Right cardiac atrium (tissue), 5 donors: ENCODE results near the gene MCC. TPM values are rescaled to one million over a fixed set of nuclear protein-coding genes. Genes with fewer than 3 reads are reported as not detected.

Experiments used
- ATAC-seq, 2 donors: fragments of 200-7000 bp; cut with Tn5 transposase; one replicate each; pipeline versions ENCODE4 v1.8.0 to v1.9.1; 2020; ENCODE audit warnings: moderate library complexity in 2 of 2, mild to moderate bottlenecking in 1 of 2
- DNase-seq, 3 donors: peaks; one replicate each; pipeline ENCODE4 v3.0.0-alpha.2; 2020
- H3K27ac ChIP-seq: one replicate; pipeline ENCODE4 v1.5.1; 2013; ENCODE audit warnings: mild to moderate bottlenecking, low read length, control low read depth, moderate library complexity
- H3K27me3 ChIP-seq: one replicate; pipeline ENCODE4 v1.6.1; 2013; ENCODE audit not compliant: control insufficient read depth, insufficient read depth
- H3K4me1 ChIP-seq: one replicate; pipeline ENCODE4 v1.6.1; 2013; ENCODE audit warnings: low read length; ENCODE audit not compliant: control insufficient read depth, insufficient read depth
- H3K4me3 ChIP-seq: one replicate; pipeline ENCODE4 v1.5.1; 2013; ENCODE audit warnings: low read length, control low read depth
- H3K9me3 ChIP-seq: one replicate; pipeline ENCODE4 v1.6.1; 2013; ENCODE audit warnings: low read length; ENCODE audit not compliant: control insufficient read depth
- WGBS: extraction: QIAGEN DNeasy Blood & Tissue Kit; methylation state at CpG from one replicate; pipeline ENCODE4 v1.1.7; 2013; 5-methylcytosine and 5-hydroxymethylcytosine counted together
- intact Hi-C, 4 donors: fragments of 100-400 bp; cut with DNase I; formaldehyde crosslinking; loops; one replicate each; pipeline versions ENCODE4 v1.11.0 to v1.14.0; 2022 to 2023
- polyA plus RNA-seq: library from polyadenylated mRNA; stranded (reverse); fragments of 200-250 nt; gene quantifications from one replicate; pipeline ENCODE4 v1.2.3, GENCODE V29; 2013
- total RNA-seq, 4 donors: library from RNA; stranded (reverse); fragmentation: NEBNext Ultra II Directional; extraction: Animal tissue kit (Norgen Biotek cat#: 25700); gene quantifications; one replicate each; pipeline ENCODE4 v1.2.1, GENCODE V29; 2021
- donor health status: healthy with polysubstance abuse.
- donor health status: DM: no; HTN: yes; CAD: no.
- donor health status: DM: no; HTN: no; CAD: no.
- donor health status: DM: no; HTN: yes; CAD: no; lungs with severe emphysema.
- donor health status: DM: yes; HTN: yes; CAD: no.

MCC gene
- total and polyA plus RNA-seq, 5 donors: 6.9 to 33.6 (median 27.0) TPM

DNA sequence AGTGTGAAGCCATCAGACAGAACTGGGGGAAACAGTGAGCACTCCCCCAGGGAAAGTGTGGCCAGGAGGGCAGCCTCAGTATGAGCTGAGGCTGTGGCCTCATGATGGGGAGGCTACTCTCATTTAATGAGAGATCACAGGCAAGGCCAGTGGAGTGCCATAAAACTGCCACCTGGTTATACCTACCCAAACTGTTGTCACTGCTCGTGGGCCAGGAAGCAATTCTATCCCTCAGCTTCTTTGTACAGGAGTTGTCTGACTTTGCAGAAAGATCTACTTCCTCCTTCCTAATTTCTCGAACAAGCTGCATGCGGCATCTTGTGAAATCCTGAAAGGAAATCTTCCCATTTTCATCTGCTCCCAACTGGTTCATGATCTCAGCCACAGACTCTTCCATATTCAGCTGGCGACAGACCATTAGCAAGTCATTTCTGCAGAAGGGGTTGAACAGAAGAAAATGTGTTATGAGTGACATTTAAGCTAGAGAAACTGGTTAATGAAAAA is 103.4 kb downstream of the MCC start:
- Histone ChIP-seq H3K4me3 (no peak overlapping the region), H3K9me3 (no peaks in the 10 kb centered on the region), H3K4me1 (no peaks in the 10 kb centered on the region), H3K27me3 (no peaks in the 10 kb centered on the region), H3K27ac (no peak overlapping the region)
- 80% methylated on average over 4 of the region's 4 CpGs for WGBS
- ATAC-seq (no peak), DNase-seq (no peak)
- intact Hi-C loops: loop anchor here (5.0 to 10.0 kb wide), 5 partner anchors 82 to 220 kb away; no protein-coding TSS in a partner anchor

GRCh38 chr5:113382731-113383130 is 105.5 kb downstream of the MCC start:
- no peak for DNase-seq
- Histone ChIP-seq H3K9me3 (no peaks in the 10 kb centered on the region), H3K27ac (no peak overlapping the region), H3K4me3 (no peak overlapping the region), H3K4me1 (no peaks in the 10 kb centered on the region), H3K27me3 (no peaks in the 10 kb centered on the region)
- 66% methylated on average over 1 of the region's 1 CpG for WGBS
- intact Hi-C loops: loop anchor here (5.0 to 10.0 kb wide), 4 partner anchors 110 to 222 kb away; no protein-coding TSS in a partner anchor
- ATAC-seq: no peak

DNA sequence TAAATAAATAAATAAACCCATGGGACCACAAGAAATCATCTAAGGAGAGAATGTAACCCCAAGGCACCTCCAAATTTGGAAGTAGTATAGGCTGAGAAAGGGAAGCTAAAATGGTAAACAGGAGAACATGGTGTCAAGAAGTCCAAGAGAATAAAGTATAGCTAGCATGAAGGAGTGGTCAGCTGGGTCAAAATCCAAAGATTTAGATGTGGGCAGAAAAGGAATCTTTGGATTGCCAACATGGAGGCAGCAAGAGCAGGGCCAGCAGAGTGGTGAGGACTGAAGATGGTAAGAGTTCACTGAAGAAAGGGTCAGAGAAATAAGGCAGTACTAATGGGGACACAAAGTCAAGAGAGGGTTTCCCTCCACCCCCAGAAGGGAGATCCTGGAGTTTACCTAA is 106.5 kb downstream of the MCC start:
- Histone ChIP-seq H3K4me1 (no peaks in the 10 kb centered on the region), H3K4me3 (no peak overlapping the region), H3K9me3 (no peaks in the 10 kb centered on the region), H3K27ac (no peak overlapping the region), H3K27me3 (no peaks in the 10 kb centered on the region)
- DNase-seq (no peak), ATAC-seq (no peak)
- intact Hi-C loops: loop anchor here (5.0 to 10.0 kb wide), 4 partner anchors 111 to 223 kb away; no protein-coding TSS in a partner anchor

- H3K9me3 ChIP-seq: no peaks in the 10 kb centered on the region
These were observed 107.4 kb downstream of the MCC start for GRCh38 chr5:113380807-113381326.

DNA sequence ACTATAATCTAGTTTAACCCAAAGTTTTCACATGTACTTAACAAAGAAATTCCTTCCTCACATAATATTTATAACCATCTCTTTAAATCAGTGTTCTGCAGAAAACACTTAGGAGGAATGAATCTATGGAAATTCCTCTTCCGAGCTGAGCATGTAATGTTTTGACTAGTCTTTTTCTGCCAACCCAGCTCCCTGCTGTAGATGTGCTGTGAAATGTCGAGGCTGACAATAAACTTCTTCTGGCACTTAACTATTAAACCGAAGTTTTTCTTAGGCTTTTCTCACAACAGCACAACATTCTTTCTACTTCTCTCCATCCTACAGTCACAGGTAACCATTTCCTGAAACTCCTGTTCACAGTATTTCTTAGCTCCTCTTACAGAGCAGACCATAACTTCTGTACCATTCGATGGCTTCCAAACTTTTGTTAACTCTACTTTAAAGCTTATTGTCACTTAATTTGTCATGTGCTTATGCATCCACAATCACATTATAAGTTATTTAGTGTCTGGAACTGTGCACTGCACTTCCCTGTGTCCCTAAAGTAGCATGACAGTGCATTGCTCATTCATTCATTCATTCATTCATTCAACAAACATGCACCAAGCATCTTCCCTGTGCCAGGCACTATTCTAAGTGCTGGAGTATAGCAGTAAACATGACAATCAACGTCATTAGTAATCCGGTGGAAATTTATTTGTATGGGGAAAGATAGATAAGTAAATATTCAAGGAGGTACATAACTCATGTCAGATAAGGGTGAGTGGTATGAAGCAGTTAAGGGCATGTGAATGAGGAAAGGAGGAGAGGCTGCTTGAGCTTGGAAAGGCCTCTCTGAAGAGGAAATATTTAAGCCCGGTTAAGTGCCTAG is 108.1 kb downstream of the MCC start:
- Histone ChIP-seq H3K9me3 (no peaks in the 10 kb centered on the region), H3K27me3 (no peaks in the 10 kb centered on the region), H3K4me3 (no peak overlapping the region), H3K27ac (no peak overlapping the region), H3K4me1 (no peaks in the 10 kb centered on the region)
- WGBS: 55% methylated on average over 7 of the region's 7 CpGs
- intact Hi-C loops: loop anchor here (5.0 to 10.0 kb wide), 6 partner anchors 112 to 225 kb away; partner anchors contain the start of gene YTHDC2 (in 2 of the 4)
- DNase-seq (no peak), ATAC-seq (no peak)

More at GRCh38 chr5:113380807-113381326, 107.4 kb downstream of the MCC start:
- Histone ChIP-seq H3K4me1 (no peaks in the 10 kb centered on the region), H3K27me3 (no peaks in the 10 kb centered on the region), H3K4me3 (no peak overlapping the region), H3K27ac (no peak overlapping the region)
- intact Hi-C loops: loop anchor here (5.0 to 10.0 kb wide), 4 partner anchors 111 to 224 kb away; no protein-coding TSS in a partner anchor
- 54% methylated on average over 3 of the region's 3 CpGs for WGBS
- ATAC-seq (no peak), DNase-seq (no peak)

DNA sequence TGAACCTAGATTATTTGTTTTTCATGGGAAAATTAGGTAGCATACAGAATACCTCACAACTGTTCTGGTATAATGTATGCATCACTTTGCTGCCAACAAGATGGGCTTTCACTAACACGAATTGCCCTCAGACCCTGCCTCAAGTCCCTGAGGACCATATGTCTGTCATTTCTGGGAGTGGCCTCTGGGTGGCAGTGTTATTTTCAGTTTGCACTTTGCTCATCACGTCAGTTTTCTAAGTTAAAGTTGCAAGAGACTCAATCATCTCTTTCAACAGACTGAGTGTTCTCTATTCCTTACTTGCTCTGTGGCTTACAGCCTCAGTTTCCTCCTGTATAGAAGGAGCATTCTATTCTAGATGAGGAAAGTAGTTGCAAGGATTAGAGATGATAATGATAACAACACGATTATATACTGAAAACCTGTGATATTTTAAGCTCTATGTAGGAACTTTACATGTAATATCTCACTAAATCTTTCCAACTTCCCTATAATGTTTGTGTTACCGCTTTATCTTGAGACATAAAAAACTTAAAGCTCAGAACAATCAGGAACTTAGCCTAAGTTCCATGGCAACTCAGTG is 109.2 kb downstream of the MCC start:
- H3K9me3 ChIP-seq: no peaks in the 10 kb centered on the region
- no peaks in the 10 kb centered on the region for H3K4me1 ChIP-seq
- no peaks in the 10 kb centered on the region for H3K27me3 ChIP-seq
- 12% methylated on average over 4 of the region's 4 CpGs for WGBS
- no peak overlapping the region for H3K4me3 ChIP-seq
- peak; percentile 48 to 66 for ATAC-seq
- intact Hi-C loops: loop anchor here in 2 of 4 donors (5.0 to 10.0 kb wide), 2 partner anchors 133 to 136 kb away; partner anchors contain the start of gene YTHDC2 (in 2 of the 2)
- no peak overlapping the region for H3K27ac ChIP-seq
- DNase-seq: peak in 2 of 3 donors; percentile 27 to 67

DNA sequence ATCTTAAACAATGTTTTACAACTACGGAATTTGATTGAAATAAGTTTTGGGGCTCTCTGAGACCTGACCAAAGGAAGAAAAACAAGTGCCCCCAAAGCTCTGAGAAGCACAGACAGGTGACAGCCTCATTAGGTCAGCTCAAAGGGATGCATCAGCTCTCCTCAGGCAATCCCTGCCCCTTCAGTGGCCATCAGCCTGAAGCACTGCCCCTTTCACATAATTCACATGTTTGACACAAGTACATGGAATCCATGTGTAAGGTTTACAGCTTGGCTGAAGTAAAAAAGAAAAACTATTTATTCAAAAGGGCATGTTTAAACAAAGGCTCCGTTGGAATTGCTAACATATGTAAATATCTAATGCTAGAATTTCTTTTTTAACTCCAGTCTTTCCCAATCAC is 109.7 kb downstream of the MCC start:
- no peaks in the 10 kb centered on the region for H3K27me3 ChIP-seq
- no peak for DNase-seq
- H3K4me1 ChIP-seq: no peaks in the 10 kb centered on the region
- intact Hi-C loops: loop anchor here in 2 of 4 donors (5.0 to 10.0 kb wide), 2 partner anchors 134 to 136 kb away; partner anchors contain the start of gene YTHDC2 (in 2 of the 2)
- WGBS: 43% methylated on average over 2 of the region's 2 CpGs
- no peaks in the 10 kb centered on the region for H3K9me3 ChIP-seq
- H3K4me3 ChIP-seq: no peak overlapping the region
- ATAC-seq: no peak
- H3K27ac ChIP-seq: no peak overlapping the region

DNA sequence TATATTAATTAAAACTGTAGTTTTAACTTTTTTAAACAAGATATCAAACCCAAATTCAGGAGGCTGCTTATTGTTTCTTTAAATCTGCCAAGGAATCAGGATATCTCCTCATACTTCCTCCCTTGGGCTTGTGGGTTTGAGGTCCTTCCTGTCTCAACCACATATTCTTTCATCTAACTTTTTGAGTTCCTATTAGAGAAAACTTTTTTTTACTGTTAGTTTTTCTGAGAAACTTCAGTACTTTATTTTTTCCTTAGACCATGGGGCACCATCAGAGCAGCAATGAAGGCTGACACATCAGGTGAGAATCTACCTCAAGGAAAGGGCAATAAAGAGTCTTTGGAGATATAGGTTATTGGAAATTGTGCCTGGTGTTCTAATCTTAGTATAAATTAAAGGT is 110.2 kb downstream of the MCC start:
- DNase-seq: no peak
- no peaks in the 10 kb centered on the region for H3K4me1 ChIP-seq
- intact Hi-C loops: loop anchor here in 2 of 4 donors (5.0 to 10.0 kb wide), 2 partner anchors 134 to 137 kb away; partner anchors contain the start of gene YTHDC2 (in 2 of the 2)
- no peak overlapping the region for H3K27ac ChIP-seq
- no peak for ATAC-seq
- H3K27me3 ChIP-seq: no peaks in the 10 kb centered on the region
- no peak overlapping the region for H3K4me3 ChIP-seq
- H3K9me3 ChIP-seq: no peaks in the 10 kb centered on the region

GRCh38 chr5:113376640-113377039 is 111.6 kb downstream of the MCC start:
- no peak for DNase-seq
- Histone ChIP-seq H3K27me3 (no peaks in the 10 kb centered on the region), H3K4me1 (no peaks in the 10 kb centered on the region), H3K9me3 (no peaks in the 10 kb centered on the region), H3K27ac (no peak overlapping the region), H3K4me3 (no peak overlapping the region)
- 98% methylated on average over 3 of the region's 3 CpGs for WGBS
- no peak for ATAC-seq
- intact Hi-C loops: loop anchor here in 2 of 4 donors (5.0 to 10.0 kb wide), 2 partner anchors 136 to 138 kb away; partner anchors contain the start of gene YTHDC2 (in 2 of the 2)

GRCh38 chr5:113375480-113376060 is 112.7 kb downstream of the MCC start:
- Histone ChIP-seq H3K27me3 (no peaks in the 10 kb centered on the region), H3K9me3 (no peaks in the 10 kb centered on the region), H3K4me3 (no peak overlapping the region), H3K27ac (no peak overlapping the region), H3K4me1 (no peaks in the 10 kb centered on the region)
- peak; percentile 38 to 66 for ATAC-seq
- intact Hi-C loops: loop anchor here in 2 of 4 donors (5.0 to 10.0 kb wide), 2 partner anchors 137 to 139 kb away; partner anchors contain the start of gene YTHDC2 (in 2 of the 2)
- DNase-seq: peak in 1 of 3 donors; percentile 75
- 79% methylated on average over 3 of the region's 3 CpGs for WGBS
